RWPE2 (cell line): ENCODE data around the gene GALNT11.
"Not testable (repeated sequence)": the region's sequence is repeated elsewhere in the genome, so short reads cannot be mapped to it uniquely, and the experiment has no call there.

Experiments
- ATAC-seq: fragments of 200-7000 bp; cut with Tn5 transposase; 3 replicates; pipeline ENCODE4 v1.9.1; 2021; ENCODE audit warnings: low read depth
- DNase-seq: peaks from one replicate; pipeline ENCODE4 v3.0.0-alpha.2; 2020; ENCODE audit warnings: low spot score
- H3K27ac ChIP-seq: fragments of 450-650 bp; 2 replicates; pipeline ENCODE4 v1.5.1; 2017; ENCODE audit warnings: mild to moderate bottlenecking; ENCODE audit not compliant: poor library complexity, severe bottlenecking
- H3K27me3 ChIP-seq: fragments of 250-450 bp; sonication (Bioruptor Pico); 2 replicates; pipeline ENCODE4 v1.5.1; 2021; ENCODE audit warnings: mild to moderate bottlenecking, moderate library complexity; ENCODE audit not compliant: insufficient read depth, poor library complexity, severe bottlenecking
- H3K36me3 ChIP-seq: fragments of 250-450 bp; sonication (Bioruptor Pico); 2 replicates; pipeline ENCODE4 v1.5.1; 2020; ENCODE audit warnings: low read depth, mild to moderate bottlenecking, moderate library complexity
- H3K4me1 ChIP-seq: fragments of 250-450 bp; sonication (Bioruptor Pico); 2 replicates; pipeline ENCODE4 v1.5.1; 2021; ENCODE audit warnings: mild to moderate bottlenecking, moderate library complexity; ENCODE audit not compliant: insufficient read depth, poor library complexity, severe bottlenecking
- H3K4me3 ChIP-seq: fragments of 250-450 bp; sonication (Bioruptor Pico); 2 replicates; pipeline ENCODE4 v1.5.1; 2021; ENCODE audit warnings: mild to moderate bottlenecking, moderate library complexity; ENCODE audit not compliant: severe bottlenecking
- H3K9me3 ChIP-seq: fragments of 250-450 bp; sonication (Bioruptor Pico); 2 replicates; pipeline ENCODE4 v1.5.1; 2021; ENCODE audit warnings: mild to moderate bottlenecking, moderate library complexity; ENCODE audit not compliant: severe bottlenecking
- TF ChIP-seq, protein P1 (sequence below): fragments of 450-650 bp; IDR thresholded peaks from one replicate; pipeline ENCODE4 v1.5.1; 2017; ENCODE audit warnings: mild to moderate bottlenecking, moderate library complexity; ENCODE audit not compliant: poor library complexity, severe bottlenecking

The GALNT11 gene

GRCh38 chr7:152072421-152072820 is 46.9 kb downstream of the GALNT11 start:
- H3K27me3 ChIP-seq = no peaks in the 10 kb centered on the region
- DNase-seq (no peak), ATAC-seq (no peak)
- TF ChIP-seq, protein P1, sequence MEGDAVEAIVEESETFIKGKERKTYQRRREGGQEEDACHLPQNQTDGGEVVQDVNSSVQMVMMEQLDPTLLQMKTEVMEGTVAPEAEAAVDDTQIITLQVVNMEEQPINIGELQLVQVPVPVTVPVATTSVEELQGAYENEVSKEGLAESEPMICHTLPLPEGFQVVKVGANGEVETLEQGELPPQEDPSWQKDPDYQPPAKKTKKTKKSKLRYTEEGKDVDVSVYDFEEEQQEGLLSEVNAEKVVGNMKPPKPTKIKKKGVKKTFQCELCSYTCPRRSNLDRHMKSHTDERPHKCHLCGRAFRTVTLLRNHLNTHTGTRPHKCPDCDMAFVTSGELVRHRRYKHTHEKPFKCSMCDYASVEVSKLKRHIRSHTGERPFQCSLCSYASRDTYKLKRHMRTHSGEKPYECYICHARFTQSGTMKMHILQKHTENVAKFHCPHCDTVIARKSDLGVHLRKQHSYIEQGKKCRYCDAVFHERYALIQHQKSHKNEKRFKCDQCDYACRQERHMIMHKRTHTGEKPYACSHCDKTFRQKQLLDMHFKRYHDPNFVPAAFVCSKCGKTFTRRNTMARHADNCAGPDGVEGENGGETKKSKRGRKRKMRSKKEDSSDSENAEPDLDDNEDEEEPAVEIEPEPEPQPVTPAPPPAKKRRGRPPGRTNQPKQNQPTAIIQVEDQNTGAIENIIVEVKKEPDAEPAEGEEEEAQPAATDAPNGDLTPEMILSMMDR = no peak
- peak overlapping the region; percentile 13 for H3K27ac ChIP-seq
- H3K4me3 ChIP-seq = no peak overlapping the region
- H3K9me3 ChIP-seq = peaks cover 12% of the 10 kb centered on the region
- peaks cover 11% of the 10 kb centered on the region for H3K4me1 ChIP-seq
- H3K36me3 ChIP-seq = 0 out of 2 replicates have a peak, but pooled peaks cover 6% of the 10 kb centered on the region

DNA sequence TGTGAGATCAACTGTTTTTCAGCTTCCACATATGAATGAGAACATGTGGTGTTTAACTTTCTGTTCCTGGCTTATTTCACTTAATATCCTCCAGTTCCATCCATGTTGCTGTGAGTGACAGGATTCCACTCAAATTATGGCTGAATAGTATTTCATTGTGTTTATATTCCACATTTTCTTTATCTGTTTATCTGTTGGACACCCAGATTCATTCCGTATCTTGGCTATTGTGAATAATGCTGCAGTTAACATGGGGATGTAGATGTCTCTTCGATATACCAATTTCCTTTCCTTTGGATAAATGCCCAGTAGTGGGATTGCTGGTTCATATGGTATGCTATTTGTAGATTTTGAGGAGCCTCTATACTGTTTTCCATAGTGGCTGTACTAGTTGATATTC is 47.9 kb downstream of the GALNT11 start:
- H3K27me3 ChIP-seq = no peaks in the 10 kb centered on the region
- DNase-seq = no peak
- H3K27ac ChIP-seq = no peak overlapping the region
- H3K4me1 ChIP-seq = peaks cover 11% of the 10 kb centered on the region
- no peak overlapping the region for H3K4me3 ChIP-seq
- TF ChIP-seq, protein P1 = no peak
- H3K36me3 ChIP-seq = 0 out of 2 replicates have a peak, but pooled peaks cover 6% of the 10 kb centered on the region
- peaks cover 12% of the 10 kb centered on the region for H3K9me3 ChIP-seq
- no peak for ATAC-seq

- DNase-seq = no peak
- H3K27ac ChIP-seq = no peak overlapping the region
- H3K9me3 ChIP-seq = peaks cover 7% of the 10 kb centered on the region
- H3K36me3 ChIP-seq = 0 out of 2 replicates have a peak, but pooled peaks cover 6% of the 10 kb centered on the region
- no peak for ATAC-seq
- TF ChIP-seq, protein P1 = no peak
- peaks cover 11% of the 10 kb centered on the region for H3K4me1 ChIP-seq
- no peak overlapping the region for H3K4me3 ChIP-seq
- no peaks in the 10 kb centered on the region for H3K27me3 ChIP-seq
Observed at GRCh38 chr7:152074673-152075072, 49.2 kb downstream of the GALNT11 start.

- ATAC-seq, H3K36me3 ChIP-seq, H3K27me3 ChIP-seq, H3K27ac ChIP-seq, H3K4me3 ChIP-seq, H3K9me3 ChIP-seq, DNase-seq: not testable (repeated sequence)
- peaks cover 11% of the 10 kb centered on the region for H3K4me1 ChIP-seq
Observed at GRCh38 chr7:152075379-152075778, 49.9 kb downstream of the GALNT11 start.

DNA sequence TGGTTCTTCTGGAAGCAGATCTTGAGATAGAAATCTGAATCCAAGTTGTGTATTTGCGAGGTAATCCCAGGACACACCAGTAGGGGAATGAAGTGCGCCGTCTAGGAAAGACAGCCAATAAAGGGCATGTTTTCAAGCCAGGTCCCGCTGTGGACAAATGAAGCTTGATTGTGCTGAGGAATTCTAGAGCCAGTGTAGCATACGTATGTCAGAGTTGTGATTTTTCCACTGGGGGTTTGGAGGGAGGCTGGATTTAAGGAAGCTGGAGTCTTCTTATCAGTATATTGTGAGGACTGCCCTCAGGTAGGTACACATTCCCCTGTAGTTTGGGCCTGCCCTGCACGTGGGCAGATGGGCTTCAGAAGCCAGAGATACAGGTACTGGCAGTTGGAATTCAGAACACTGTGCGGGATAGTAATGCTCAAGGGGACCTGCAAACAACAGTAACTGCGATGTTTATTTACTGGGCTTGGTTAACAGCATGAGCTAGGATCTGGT is 50.9 kb downstream of the GALNT11 start:
- Histone ChIP-seq H3K4me3 (no peak overlapping the region), H3K36me3 (no peaks in the 10 kb centered on the region; the same call in 1 of the 2 replicates), H3K27me3 (no peaks in the 10 kb centered on the region), H3K4me1 (peaks cover 14% of the 10 kb centered on the region), H3K9me3 (peaks cover 1% of the 10 kb centered on the region), H3K27ac (no peak overlapping the region)
- TF ChIP-seq, protein P1 = peak; percentile 21
- no peak for DNase-seq
- ATAC-seq = no peak
